Naive thymus-derived CD4-positive, alpha-beta T cell (primary cell): ENCODE measurements around the gene C1orf53. TPM values are rescaled to one million over a fixed set of nuclear protein-coding genes. Genes with fewer than 3 reads are reported as not detected.
A peak's percentile ranks its signal among the peaks of the same experiment; 100 is the strongest.

Experiments used
- ATAC-seq: fragments of 150-1000 bp; cut with Tn5 transposase; 2 replicates; pipeline ENCODE4 v1.10.0; 2021; ENCODE audit warnings: mild to moderate bottlenecking, moderate library complexity
- CTCF ChIA-PET: fragments of 350-600 bp; sonication (Branson Sonifier 250); formaldehyde crosslinking; loops from one replicate; lab custom pipeline; 2021; ENCODE audit warnings: antibody characterized with exemption; lab: Charles Lee
- POLR2A ChIA-PET: fragments of 350-600 bp; sonication (Branson Sonifier 250); formaldehyde crosslinking; loops from one replicate; lab custom pipeline; 2021; ENCODE audit warnings: antibody characterized with exemption, inconsistent platforms; lab: Charles Lee
- DNase-seq, 9 donors: peaks; one replicate each; pipeline versions ENCODE4 v3.0.0 to v3.0.0-alpha.2; 2020 to 2022; ENCODE audit warnings: mixed read lengths in 1 of 9
- H3K27ac ChIP-seq: one replicate; pipeline ENCODE4 v1.7.0; 2013; ENCODE audit warnings: mild to moderate bottlenecking, low read depth, low read length, moderate library complexity
- H3K27me3 ChIP-seq, 2 donors: one replicate each; pipeline ENCODE4 v1.7.0; 2013; ENCODE audit warnings: low read length in 2 of 2, mild to moderate bottlenecking in 2 of 2, moderate library complexity in 2 of 2; ENCODE audit not compliant: control insufficient read depth in 2 of 2, insufficient read depth in 2 of 2
- H3K36me3 ChIP-seq, 3 experiments: 1 replicate in 2 of 3; 2 replicates in 1 of 3; pipeline ENCODE4 v1.7.0; 2013; ENCODE audit warnings: low read length in 3 of 3, mild to moderate bottlenecking in 3 of 3, moderate library complexity in 1 of 3; ENCODE audit not compliant: insufficient read depth in 3 of 3, control insufficient read depth in 2 of 3
- H3K4me1 ChIP-seq, 2 donors: one replicate each; pipeline ENCODE4 v1.7.0; 2013; ENCODE audit warnings: low read length in 2 of 2, mild to moderate bottlenecking in 2 of 2, moderate library complexity in 1 of 2; ENCODE audit not compliant: control insufficient read depth in 2 of 2, insufficient read depth in 2 of 2
- H3K4me3 ChIP-seq: 2 replicates; pipeline ENCODE4 v1.7.0; 2013; ENCODE audit warnings: mild to moderate bottlenecking, low read length
- H3K9me3 ChIP-seq, 3 experiments: 1 replicate in 2 of 3; 2 replicates in 1 of 3; pipeline ENCODE4 v1.7.0; 2013; ENCODE audit warnings: low read length in 3 of 3; ENCODE audit not compliant: control insufficient read depth in 2 of 3
- H3K27ac Mint-ChIP-seq, 9 donors: one replicate each; pipeline ENCODE4 v1.8.0; 2020 to 2022; ENCODE audit warnings: mixed read lengths in 9 of 9, mild to moderate bottlenecking in 8 of 9, moderate library complexity in 5 of 9, inconsistent platforms in 2 of 9
- H3K27me3 Mint-ChIP-seq, 5 donors: one replicate each; pipeline ENCODE4 v1.8.0; 2021 to 2022; ENCODE audit warnings: mixed read lengths in 5 of 5, mild to moderate bottlenecking in 1 of 5
- H3K36me3 Mint-ChIP-seq, 5 donors: one replicate each; pipeline ENCODE4 v1.8.0; 2020 to 2022; ENCODE audit warnings: mixed read lengths in 5 of 5, mild to moderate bottlenecking in 3 of 5, inconsistent platforms in 1 of 5
- H3K4me1 Mint-ChIP-seq, 7 donors: one replicate each; pipeline ENCODE4 v1.8.0; 2020 to 2022; ENCODE audit warnings: mixed read lengths in 7 of 7, mild to moderate bottlenecking in 3 of 7, inconsistent platforms in 1 of 7
- H3K4me3 Mint-ChIP-seq, 10 donors: one replicate each; pipeline ENCODE4 v1.8.0; 2020 to 2022; ENCODE audit warnings: mild to moderate bottlenecking in 10 of 10, mixed read lengths in 10 of 10, moderate library complexity in 6 of 10, inconsistent platforms in 2 of 10
- H3K9me3 Mint-ChIP-seq, 11 donors: one replicate each; pipeline ENCODE4 v1.8.0; 2020 to 2022; ENCODE audit warnings: mixed read lengths in 11 of 11, mild to moderate bottlenecking in 4 of 11, inconsistent platforms in 1 of 11, moderate library complexity in 1 of 11
- intact Hi-C, 2 donors: fragments of 100-400 bp; cut with micrococcal nuclease; formaldehyde crosslinking; loops; one replicate each; pipeline ENCODE4 v1.15.1; 2023
- polyA plus RNA-seq, 2 donors: library from polyadenylated mRNA; unstranded; fragments of 300-500 nt; fragmentation: Illumina TruSeq; gene quantifications; one replicate each; pipeline ENCODE4 v1.2.3, GENCODE V29; 2021
- total RNA-seq, 6 experiments: library from RNA in 5 of 6; stranded (reverse) in 5 of 6; gene quantifications; 1 replicate in 5 of 6; 2 replicates in 1 of 6; pipeline ENCODE4 v1.2.3 and lab custom pipeline; 2021 to 2026

C1orf53 gene
- total and polyA plus RNA-seq, 7 experiments from 2014 or later, result 1.6 TPM; not detected in 6

GRCh38 chr1:197903196-197903514 lies 725 bp downstream of the C1orf53 start:
- H3K4me1 Mint-ChIP-seq, result peaks cover 9 to 19% (median 15%) of the 10 kb centered on the region in 7 donors
- peak overlapping the region; percentile 79 to 97 (median 91) for H3K4me3 Mint-ChIP-seq
- CTCF ChIA-PET, result interaction anchor here (1.6 kb wide), 1 partner anchor 22 kb away, joined by 4 read pairs; no protein-coding TSS in a partner anchor
- intact Hi-C loops, result loop anchor here (1.0 to 10.0 kb wide), 9 partner anchors 11 to 1032 kb away; partner anchors contain the start of genes ASPM (in 1 of the 2) and NEK7 (in 1 of the 2)
- POLR2A ChIA-PET, result interaction anchor here (1.0 to 1.2 kb wide), 3 partner anchors 11 to 253 kb away, joined by 3 to 4 read pairs (median 3); partner anchors contain the start of gene NEK7
- DNase-seq, result no peak
- peak overlapping the region; percentile 7 to 82 (median 72) for H3K27ac Mint-ChIP-seq
- no peaks in the 10 kb centered on the region for H3K9me3 ChIP-seq
- peaks cover 0 to 2% (median 0%) of the 10 kb centered on the region in 11 donors for H3K9me3 Mint-ChIP-seq
- peaks cover 4% of the 10 kb centered on the region in 2 donors for H3K4me1 ChIP-seq
- ATAC-seq, result no peak
- H3K27me3 Mint-ChIP-seq, result peaks cover 46 to 69% (median 55%) of the 10 kb centered on the region in 5 donors
- peaks cover 0 to 29% of the 10 kb centered on the region in 2 donors for H3K27me3 ChIP-seq
- H3K27ac ChIP-seq, result no peak overlapping the region
- H3K36me3 Mint-ChIP-seq, result peaks cover 0 to 4% (median 0%) of the 10 kb centered on the region in 5 donors
- peak overlapping the region; percentile 71 for H3K4me3 ChIP-seq
- no peaks in the 10 kb centered on the region for H3K36me3 ChIP-seq

GRCh38 chr1:197904126-197904787 lies 1.8 kb downstream of the C1orf53 start:
- H3K4me1 ChIP-seq, result peaks cover 11 to 15% of the 10 kb centered on the region in 2 donors
- H3K4me3 ChIP-seq, result no peak overlapping the region
- H3K4me1 Mint-ChIP-seq, result peaks cover 20 to 31% (median 26%) of the 10 kb centered on the region in 7 donors
- peaks cover 0 to 8% (median 0%) of the 10 kb centered on the region in 11 donors for H3K9me3 Mint-ChIP-seq
- ChIA-PET POLR2A (no interaction called here), CTCF (interaction anchor here (1.6 kb wide), 1 partner anchor 21 kb away, joined by 4 read pairs; no protein-coding TSS in a partner anchor)
- peaks cover 8 to 38% of the 10 kb centered on the region in 2 donors for H3K27me3 ChIP-seq
- no peak for DNase-seq
- intact Hi-C loops, result loop anchor here (5.0 to 10.0 kb wide), 5 partner anchors 512 to 1031 kb away; partner anchors contain the start of gene ASPM (in 1 of the 2)
- H3K27ac Mint-ChIP-seq, result no peak overlapping the region
- H3K27me3 Mint-ChIP-seq, result peaks cover 57 to 74% (median 62%) of the 10 kb centered on the region in 5 donors
- H3K4me3 Mint-ChIP-seq, result peak overlapping the region in 3 of 10 donors; percentile 33 to 91 (median 89)
- no peaks in the 10 kb centered on the region for H3K36me3 ChIP-seq
- H3K9me3 ChIP-seq, result no peaks in the 10 kb centered on the region
- peaks cover 0 to 5% (median 0%) of the 10 kb centered on the region in 5 donors for H3K36me3 Mint-ChIP-seq
- H3K27ac ChIP-seq, result no peak overlapping the region
- ATAC-seq, result no peak

- Mint-ChIP-seq H3K4me1 (peaks cover 31 to 45% (median 39%) of the 10 kb centered on the region in 7 donors), H3K27me3 (peaks cover 72 to 79% (median 77%) of the 10 kb centered on the region in 5 donors), H3K9me3 (peaks cover 0 to 10% (median 0%) of the 10 kb centered on the region in 11 donors), H3K27ac (no peak overlapping the region), H3K4me3 (no peak overlapping the region), H3K36me3 (peaks cover 0 to 5% (median 0%) of the 10 kb centered on the region in 5 donors)
- intact Hi-C loops, result loop anchor here in 1 of 2 donors (5.0 to 10.0 kb wide), 3 partner anchors 271 to 1029 kb away; no protein-coding TSS in a partner anchor
- DNase-seq (no peak), ATAC-seq (no peak)
- Histone ChIP-seq H3K27ac (no peak overlapping the region), H3K4me1 (peaks cover 20 to 30% of the 10 kb centered on the region in 2 donors), H3K4me3 (no peak overlapping the region), H3K36me3 (no peaks in the 10 kb centered on the region), H3K9me3 (no peaks in the 10 kb centered on the region), H3K27me3 (peaks cover 14 to 52% of the 10 kb centered on the region in 2 donors)
- ChIA-PET CTCF (interaction anchor here (1.7 kb wide), 1 partner anchor 9 kb away, joined by 4 read pairs; no protein-coding TSS in a partner anchor), POLR2A (interaction anchor here (1.0 kb wide), 1 partner anchor 380 kb away, joined by 3 read pairs; no protein-coding TSS in a partner anchor)
These were observed 3.4 kb downstream of the C1orf53 start for GRCh38 chr1:197905699-197906351.

- Mint-ChIP-seq H3K27me3 (peaks cover 88 to 96% (median 91%) of the 10 kb centered on the region in 5 donors), H3K36me3 (peaks cover 0 to 5% (median 0%) of the 10 kb centered on the region in 5 donors), H3K4me3 (peak overlapping the region in 3 of 10 donors; percentile 8 to 19 (median 13)), H3K4me1 (peaks cover 41 to 56% (median 49%) of the 10 kb centered on the region in 7 donors), H3K27ac (no peak overlapping the region), H3K9me3 (peaks cover 0 to 10% (median 0%) of the 10 kb centered on the region in 11 donors)
- CTCF ChIA-PET, result interaction anchor here (0.8 kb wide), 1 partner anchor 379 kb away, joined by 4 read pairs; no protein-coding TSS in a partner anchor
- H3K27ac ChIP-seq, result no peak overlapping the region
- H3K4me1 ChIP-seq, result peaks cover 36 to 45% of the 10 kb centered on the region in 2 donors
- H3K27me3 ChIP-seq, result peaks cover 18 to 59% of the 10 kb centered on the region in 2 donors
- intact Hi-C loops, result loop anchor here in 1 of 2 donors (5.0 to 10.0 kb wide), 3 partner anchors 269 to 1027 kb away; no protein-coding TSS in a partner anchor
- no peak for DNase-seq
- H3K4me3 ChIP-seq, result no peak overlapping the region
- no peaks in the 10 kb centered on the region for H3K9me3 ChIP-seq
- ATAC-seq, result no peak
- POLR2A ChIA-PET, result interaction anchor here (0.6 to 1.1 kb wide), 3 partner anchors 9 to 243 kb away, joined by 3 read pairs; partner anchors contain the start of gene LHX9
- H3K36me3 ChIP-seq, result no peaks in the 10 kb centered on the region
These were observed 5.6 kb downstream of the C1orf53 start for GRCh38 chr1:197907846-197908616.

GRCh38 chr1:197908716-197909220 lies 6.3 kb downstream of the C1orf53 start:
- intact Hi-C loops, result loop anchor here in 1 of 2 donors (1.0 to 10.0 kb wide), 4 partner anchors 9 to 1026 kb away; partner anchors contain the start of gene LHX9
- Histone ChIP-seq H3K4me1 (peaks cover 37 to 52% of the 10 kb centered on the region in 2 donors), H3K36me3 (no peaks in the 10 kb centered on the region), H3K27ac (no peak overlapping the region), H3K9me3 (no peaks in the 10 kb centered on the region), H3K27me3 (peaks cover 22 to 58% of the 10 kb centered on the region in 2 donors), H3K4me3 (no peak overlapping the region)
- CTCF ChIA-PET, result no interaction called here
- peaks cover 37 to 54% (median 49%) of the 10 kb centered on the region in 7 donors for H3K4me1 Mint-ChIP-seq
- peaks cover 87 to 96% (median 88%) of the 10 kb centered on the region in 5 donors for H3K27me3 Mint-ChIP-seq
- H3K9me3 Mint-ChIP-seq, result peaks cover 0 to 10% (median 0%) of the 10 kb centered on the region in 11 donors
- H3K36me3 Mint-ChIP-seq, result peaks cover 0 to 5% (median 0%) of the 10 kb centered on the region in 5 donors
- peak overlapping the region in 7 of 10 donors; percentile 13 to 60 (median 37) for H3K4me3 Mint-ChIP-seq
- ATAC-seq, result no peak
- POLR2A ChIA-PET, result interaction anchor here (0.6 to 1.1 kb wide), 2 partner anchors 8 to 243 kb away, joined by 3 read pairs; partner anchors contain the start of gene LHX9
- peak in 1 of 9 donors; percentile 1 for DNase-seq
- peak overlapping the region in 1 of 9 donors; percentile 63 for H3K27ac Mint-ChIP-seq
